ENCODE data around the gene MARCHF10.

MARCHF10 gene

GRCh38 chr17:62665599-62665998, 142.5 kb downstream of the MARCHF10 start:
- no peak for DNase-seq (ENCODE audit: extremely low read depth in 1 of 2, low read depth in 1 of 2)

- DNase-seq (ENCODE audit: extremely low read depth in 1 of 2, low read depth in 1 of 2), result no peak
Measured at GRCh38 chr17:62664336-62665120, 143.6 kb downstream of the MARCHF10 start.

GRCh38 chr17:62663304-62663703, 144.8 kb downstream of the MARCHF10 start:
- no peak for DNase-seq (ENCODE audit: extremely low read depth in 1 of 2, low read depth in 1 of 2)

GRCh38 chr17:62662855-62663254, 145.3 kb downstream of the MARCHF10 start:
- DNase-seq (ENCODE audit: extremely low read depth in 1 of 2, low read depth in 1 of 2), result no peak

GRCh38 chr17:62661337-62661736, 146.8 kb downstream of the MARCHF10 start:
- DNase-seq (ENCODE audit: extremely low read depth in 1 of 2, low read depth in 1 of 2), result no peak

- DNase-seq (ENCODE audit: extremely low read depth in 1 of 2, low read depth in 1 of 2), result no peak
Measured at GRCh38 chr17:62660629-62661118, 147.4 kb downstream of the MARCHF10 start.

GRCh38 chr17:62658136-62658920, 149.8 kb downstream of the MARCHF10 start:
- DNase-seq (ENCODE audit: extremely low read depth in 1 of 2, low read depth in 1 of 2), result no peak

- DNase-seq (ENCODE audit: extremely low read depth in 1 of 2, low read depth in 1 of 2), result no peak
Measured at GRCh38 chr17:62657690-62658089, 150.4 kb downstream of the MARCHF10 start.

GRCh38 chr17:62657145-62657665, 150.9 kb downstream of the MARCHF10 start:
- DNase-seq (ENCODE audit: extremely low read depth in 1 of 2, low read depth in 1 of 2), result no peak

GRCh38 chr17:62656446-62656845, 151.7 kb downstream of the MARCHF10 start:
- no peak for DNase-seq (ENCODE audit: extremely low read depth in 1 of 2, low read depth in 1 of 2)

- no peak for DNase-seq (ENCODE audit: extremely low read depth in 1 of 2, low read depth in 1 of 2)
Measured at GRCh38 chr17:62655656-62656055, 152.5 kb downstream of the MARCHF10 start.

- DNase-seq (ENCODE audit: extremely low read depth in 1 of 2, low read depth in 1 of 2), result no peak
Measured at GRCh38 chr17:62653826-62654761, 154.0 kb downstream of the MARCHF10 start.

GRCh38 chr17:62653002-62653825, 154.9 kb downstream of the MARCHF10 start:
- DNase-seq (ENCODE audit: extremely low read depth in 1 of 2, low read depth in 1 of 2), result peak; percentile 13 to 28

GRCh38 chr17:62652251-62653001, 155.7 kb downstream of the MARCHF10 start:
- DNase-seq (ENCODE audit: extremely low read depth in 1 of 2, low read depth in 1 of 2), result peak in 1 of 2 donors; percentile 12

All from activated CD8-positive, alpha-beta memory T cell treated with anti-CD3 and anti-CD28 coated beads for 1 hour (primary cell).